Kidney tubule cell (primary cell): ENCODE data around the gene CASK.
"Not testable (repeated sequence)": the region's sequence is repeated elsewhere in the genome, so short reads cannot be mapped to it uniquely, and the experiment has no call there.

Source experiments
- DNase-seq: peaks from one replicate; pipeline ENCODE4 v3.0.0-alpha.2; 2018; ENCODE audit warnings: low spot score

The CASK gene

DNA sequence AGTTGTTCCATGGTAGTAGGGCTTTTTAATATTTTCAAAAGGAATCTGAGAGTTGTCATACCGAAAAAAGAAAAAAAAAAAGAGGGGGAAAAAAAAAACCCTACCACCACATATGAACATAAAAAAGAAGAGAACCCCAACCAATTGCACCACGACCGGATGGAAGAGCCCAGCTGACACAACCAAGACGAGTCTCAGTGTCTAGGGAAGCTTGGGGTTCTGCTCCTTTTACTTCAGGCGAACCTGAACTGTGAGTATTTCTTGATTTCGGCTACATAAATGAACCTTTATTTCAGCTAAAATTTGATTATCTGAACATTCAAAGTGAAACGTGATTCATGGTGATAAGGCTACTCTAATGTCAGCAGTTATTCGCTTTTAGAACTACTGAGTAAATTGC, 234.5 kb downstream of the CASK start, which contains the start of gene GPR34:
GPR34 (plus strand) TSS at position 139 of the 400 bp plus-strand sequence. CDS start 6,661 bp downstream, outside the sequence.
- no peak for DNase-seq

DNA sequence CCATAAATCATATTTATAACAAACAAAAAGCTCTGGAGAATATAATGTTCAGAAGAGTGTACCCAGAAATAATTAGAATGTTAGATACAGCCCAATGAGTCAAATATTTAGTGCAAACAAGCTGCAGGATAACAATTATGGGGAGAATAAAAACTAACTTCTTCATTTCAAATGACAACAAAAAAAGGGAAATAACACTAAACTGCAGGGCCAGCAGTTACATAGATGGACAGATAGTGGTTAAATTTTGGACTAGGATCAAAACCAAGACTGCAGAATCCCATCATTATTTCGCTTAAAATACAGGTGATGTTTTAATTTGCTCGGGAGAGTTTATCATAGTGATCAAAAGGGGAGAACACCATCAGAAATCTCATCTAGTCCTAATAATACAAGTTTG, 235.2 kb downstream of the CASK start:
- no peak for DNase-seq

DNA sequence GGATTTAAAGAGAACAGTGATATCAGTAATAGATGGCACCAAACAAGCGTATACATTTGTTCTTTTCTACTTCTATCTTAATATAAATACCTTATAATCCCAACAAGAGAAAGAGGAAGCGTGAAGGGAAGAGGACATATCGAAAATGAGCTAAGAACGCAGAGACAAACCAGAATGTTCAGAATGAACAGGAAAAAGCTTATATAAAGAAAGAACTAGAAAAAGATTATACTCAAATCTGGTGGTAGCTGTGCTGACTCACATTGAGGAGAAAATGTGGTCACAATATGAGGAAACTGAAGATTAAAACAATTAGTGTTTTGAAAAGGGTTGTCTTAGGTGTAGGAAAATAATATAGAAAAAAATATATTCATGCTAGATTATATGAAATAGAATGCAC, 236.6 kb downstream of the CASK start:
- DNase-seq, result no peak

DNA sequence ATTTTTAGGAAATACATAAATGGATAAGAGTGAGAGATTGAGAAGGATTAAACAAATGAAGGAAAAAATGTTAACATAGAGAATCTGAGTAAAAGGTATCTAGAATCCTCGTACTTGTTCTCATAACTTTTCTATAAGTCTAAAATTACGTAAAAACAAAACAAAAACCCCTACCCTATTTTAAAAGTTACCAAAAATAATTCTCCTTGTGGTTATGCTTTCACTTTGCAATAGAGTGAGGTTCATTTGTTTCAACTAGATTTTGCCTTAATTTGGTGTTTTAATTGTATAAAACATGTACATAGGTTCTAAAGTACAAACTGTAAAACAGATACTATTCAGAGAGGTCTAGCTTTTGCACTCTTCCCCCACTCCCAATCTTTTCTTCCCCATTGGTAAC, 238.4 kb downstream of the CASK start:
- DNase-seq, result no peak

DNA sequence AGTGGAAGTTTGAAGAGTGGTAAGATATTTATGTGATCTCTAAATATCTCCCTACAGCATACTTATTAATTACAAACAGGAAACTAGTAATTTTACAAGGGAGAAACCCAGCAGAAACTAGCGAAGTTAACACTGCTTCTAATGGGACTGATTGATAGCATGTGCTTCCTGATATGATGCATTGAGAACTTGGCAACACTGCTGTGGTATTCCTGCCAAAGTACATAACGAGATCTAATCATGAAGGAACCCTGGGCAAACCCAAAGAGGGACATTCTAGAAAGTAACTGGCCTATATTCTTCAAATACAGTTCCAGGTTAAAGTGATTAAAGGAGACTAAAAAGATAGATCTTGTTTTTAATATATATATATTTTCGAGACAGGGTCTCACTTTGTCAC, 239.2 kb downstream of the CASK start:
- no peak for DNase-seq

DNA sequence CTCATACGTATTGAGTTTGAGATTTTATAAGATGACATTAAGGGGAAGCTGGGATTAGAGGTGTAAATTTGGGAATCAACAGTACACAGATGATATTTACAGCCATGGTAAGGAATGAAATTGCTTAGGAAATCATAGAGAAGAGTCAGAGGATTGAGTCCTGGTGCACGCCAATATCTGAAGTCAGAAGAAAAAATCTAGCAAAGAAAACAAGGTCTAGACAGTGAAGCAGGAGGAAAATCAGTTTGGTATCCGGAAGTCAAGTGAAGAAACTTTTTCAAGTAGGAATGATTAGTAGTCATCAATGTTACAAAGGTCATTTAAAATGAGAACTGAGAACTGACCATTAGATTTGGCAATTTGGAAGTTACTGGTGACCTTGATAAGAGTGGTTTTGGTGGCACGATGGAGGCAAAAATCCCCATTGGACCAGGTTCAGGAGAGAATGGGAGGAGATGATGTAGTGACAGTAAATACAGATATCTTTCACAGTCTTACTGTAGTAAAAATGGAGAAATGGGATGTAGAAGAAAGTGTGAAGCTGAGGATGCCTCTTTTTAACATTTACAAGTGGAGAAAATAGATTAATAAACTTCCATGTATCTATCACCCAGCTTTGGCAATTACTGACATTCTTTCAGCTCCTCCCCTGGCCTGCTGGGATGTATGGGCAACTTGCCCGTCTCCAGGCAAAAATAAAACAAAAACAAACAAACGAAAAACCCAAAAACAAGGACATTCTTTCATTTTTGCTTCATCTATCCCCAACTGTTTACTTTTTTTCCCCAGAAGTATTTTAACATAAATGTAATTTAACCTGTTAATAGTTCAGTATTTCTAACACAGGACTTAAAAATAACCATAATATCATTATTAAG, 245.9 kb downstream of the CASK start:
- no peak for DNase-seq

DNA sequence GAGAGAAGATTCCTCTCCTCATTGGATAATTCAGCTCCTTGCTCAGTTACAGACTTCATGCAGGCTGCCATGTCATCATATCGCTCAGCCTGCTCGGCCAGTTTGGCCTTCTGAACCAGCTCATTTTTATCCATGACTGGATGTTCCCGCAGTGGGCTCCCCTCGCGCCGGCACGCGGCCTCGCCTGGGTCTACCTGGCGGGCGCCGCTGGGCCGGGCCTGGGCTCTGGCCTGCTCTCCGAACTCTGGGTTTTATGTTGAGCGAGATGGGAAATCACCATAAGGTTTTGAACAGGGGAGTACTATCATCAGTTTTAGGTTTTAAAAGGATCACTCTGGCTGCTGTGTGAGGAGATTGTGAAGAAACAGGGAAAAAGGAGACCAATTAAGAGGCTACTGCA, 247.0 kb downstream of the CASK start:
- DNase-seq, result not testable (repeated sequence)

DNA sequence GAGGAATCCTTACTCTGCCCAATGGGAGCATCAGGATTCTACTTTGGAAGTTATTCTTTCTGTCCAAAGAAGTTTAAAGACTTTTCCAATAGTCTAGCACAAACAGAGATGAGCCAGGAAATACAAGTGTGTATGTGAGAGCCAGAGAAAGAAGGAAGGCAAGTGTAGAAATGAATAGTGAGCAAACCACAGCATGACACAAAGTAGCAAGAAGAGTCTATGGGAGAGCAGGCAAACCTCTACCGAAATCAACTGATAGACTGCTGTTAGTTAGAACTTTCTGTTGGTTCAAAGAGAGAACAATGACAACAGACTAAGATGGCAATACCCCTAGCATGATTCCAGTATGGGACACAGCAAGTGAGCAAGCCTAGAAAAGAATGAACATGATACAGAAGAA, 250.7 kb downstream of the CASK start:
- DNase-seq, result no peak

DNA sequence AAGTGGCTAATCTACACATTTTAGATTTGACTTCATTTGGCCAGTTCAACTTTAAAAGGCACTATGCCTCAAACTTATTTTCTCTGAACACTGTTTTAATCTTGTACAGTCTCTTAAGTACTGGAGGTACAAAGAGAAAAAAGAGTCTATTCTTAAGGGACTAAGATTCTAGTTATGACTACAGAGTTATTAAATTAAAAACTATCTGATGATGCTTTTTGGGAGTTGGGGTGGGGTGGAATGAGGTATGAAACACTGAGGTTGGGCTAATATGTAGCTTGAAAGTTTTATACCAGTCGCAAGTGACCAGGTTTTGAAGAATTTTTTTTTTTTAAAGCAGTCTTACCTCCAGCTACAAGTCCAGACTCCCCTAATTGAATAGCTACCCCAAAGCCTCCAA, 252.3 kb downstream of the CASK start:
- DNase-seq, result no peak

DNA sequence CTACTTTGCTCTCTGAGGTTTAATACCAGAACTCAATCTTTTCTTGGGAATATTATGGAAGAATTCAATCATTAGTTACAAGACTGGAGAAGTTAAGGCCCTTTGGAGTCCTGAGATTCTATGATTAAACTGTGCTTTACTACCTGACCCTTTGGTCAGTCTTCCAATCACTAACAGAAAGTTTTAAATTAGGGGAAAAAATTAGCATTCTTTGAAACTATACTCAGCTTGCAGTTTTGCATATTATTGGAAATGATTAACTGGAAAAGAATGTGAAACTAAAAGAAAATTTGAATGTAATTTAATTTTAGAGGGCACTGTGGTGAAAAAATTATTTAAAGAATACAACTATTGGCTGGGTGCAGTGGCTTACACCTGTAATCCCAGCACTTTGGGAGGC, 253.2 kb downstream of the CASK start:
- DNase-seq, result peak; percentile 26

DNA sequence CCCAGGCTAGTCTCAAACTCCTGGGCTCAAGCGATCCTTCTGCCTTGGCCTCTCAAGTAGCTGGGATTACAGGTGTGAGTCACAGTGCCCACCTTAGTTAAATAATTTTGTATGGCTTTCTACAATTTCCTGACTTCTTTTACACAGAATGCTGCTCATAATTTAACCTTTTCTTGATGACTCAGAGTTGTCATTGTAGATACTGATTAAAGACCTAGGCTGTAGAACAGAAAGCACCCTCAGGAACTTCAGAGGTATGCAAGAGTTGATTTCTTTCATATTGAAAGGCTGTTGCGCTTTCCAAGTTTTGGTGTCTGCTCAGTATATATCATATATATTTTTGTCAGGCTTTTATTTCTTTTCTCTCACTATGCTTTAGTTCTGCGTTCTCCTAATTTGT, 255.7 kb downstream of the CASK start:
- peak; percentile 28 for DNase-seq

DNA sequence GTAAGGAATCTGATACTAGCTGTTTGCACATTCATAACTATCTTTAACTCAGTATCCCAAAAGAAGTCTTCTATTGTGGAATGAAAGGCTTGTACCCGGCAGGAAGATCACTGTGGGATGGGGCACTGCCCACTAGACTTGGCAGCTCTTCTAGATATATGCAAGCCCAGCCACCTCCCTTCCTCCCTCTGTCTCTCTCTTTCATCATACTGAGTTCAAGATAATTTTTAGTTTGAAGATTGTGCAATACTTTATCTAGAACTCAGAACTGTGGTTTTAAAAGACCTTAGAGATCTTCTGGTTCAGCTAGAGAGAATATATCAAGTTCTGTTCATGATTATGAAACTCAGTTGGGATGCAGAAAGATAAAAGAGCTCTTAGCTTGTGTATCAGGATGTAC, 257.1 kb downstream of the CASK start:
- no peak for DNase-seq

DNA sequence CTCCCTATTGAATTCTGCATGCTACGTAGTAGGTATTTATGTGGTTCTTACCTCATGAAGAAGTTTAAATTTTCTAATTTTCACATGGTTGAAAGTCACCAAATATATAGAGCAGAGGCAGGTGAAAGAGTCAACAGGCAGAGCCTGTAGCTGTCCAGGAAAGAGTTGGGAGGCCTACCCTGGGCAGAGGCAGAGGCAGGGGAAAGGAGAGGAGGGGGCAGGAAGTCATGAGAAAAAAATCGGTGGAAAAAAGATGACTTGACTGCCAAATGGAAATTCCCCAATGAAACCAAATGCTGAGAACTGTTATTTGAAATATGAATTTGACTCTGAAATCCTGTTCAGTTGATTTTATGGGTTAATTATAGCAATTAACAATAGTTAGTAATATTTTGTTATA, 257.7 kb downstream of the CASK start:
- no peak for DNase-seq

DNA sequence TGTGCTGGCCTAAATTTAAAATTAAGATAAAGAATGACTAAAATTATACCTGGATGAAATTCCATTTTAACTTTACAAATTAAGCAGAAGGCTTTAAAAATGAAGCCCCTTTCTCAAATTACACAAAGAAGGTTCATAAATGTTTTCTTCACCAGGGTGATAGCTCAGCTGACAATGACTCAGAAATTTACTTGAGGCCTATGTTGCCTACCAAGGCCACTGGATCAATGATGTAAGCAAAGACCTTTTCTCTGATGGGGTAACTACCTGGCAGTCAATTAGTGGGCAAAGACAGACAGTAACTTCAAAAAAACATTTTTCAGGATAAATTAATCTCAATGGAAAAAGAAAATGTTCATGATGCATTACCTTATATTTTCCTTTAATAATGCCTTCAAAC, 258.4 kb downstream of the CASK start:
- DNase-seq, result peak; percentile 62

DNA sequence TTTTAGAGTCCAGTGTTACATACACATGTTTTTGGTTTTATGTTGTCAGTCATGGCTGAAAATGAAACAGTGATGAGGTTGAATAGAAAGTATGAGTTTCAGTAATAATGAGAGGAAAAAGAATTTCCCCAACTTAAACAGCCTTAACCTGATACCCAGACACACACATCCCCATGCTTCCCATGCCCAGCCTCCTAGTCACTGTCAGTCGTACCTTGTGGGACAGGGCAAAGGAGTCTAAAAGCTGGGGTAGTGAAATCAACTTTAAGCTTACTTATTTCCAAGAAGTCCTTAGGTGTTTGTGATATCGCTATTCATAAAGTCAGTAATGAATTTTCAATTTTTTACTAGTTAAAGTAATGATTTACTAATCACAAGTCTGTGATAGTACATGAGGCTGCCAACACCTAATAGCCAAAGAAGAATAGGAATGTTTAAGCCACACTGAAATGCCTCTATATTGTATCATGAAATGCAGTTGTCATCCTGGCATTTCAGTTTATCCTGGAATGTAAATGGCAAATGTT, 258.9 kb downstream of the CASK start:
- DNase-seq, result peak; percentile 64

DNA sequence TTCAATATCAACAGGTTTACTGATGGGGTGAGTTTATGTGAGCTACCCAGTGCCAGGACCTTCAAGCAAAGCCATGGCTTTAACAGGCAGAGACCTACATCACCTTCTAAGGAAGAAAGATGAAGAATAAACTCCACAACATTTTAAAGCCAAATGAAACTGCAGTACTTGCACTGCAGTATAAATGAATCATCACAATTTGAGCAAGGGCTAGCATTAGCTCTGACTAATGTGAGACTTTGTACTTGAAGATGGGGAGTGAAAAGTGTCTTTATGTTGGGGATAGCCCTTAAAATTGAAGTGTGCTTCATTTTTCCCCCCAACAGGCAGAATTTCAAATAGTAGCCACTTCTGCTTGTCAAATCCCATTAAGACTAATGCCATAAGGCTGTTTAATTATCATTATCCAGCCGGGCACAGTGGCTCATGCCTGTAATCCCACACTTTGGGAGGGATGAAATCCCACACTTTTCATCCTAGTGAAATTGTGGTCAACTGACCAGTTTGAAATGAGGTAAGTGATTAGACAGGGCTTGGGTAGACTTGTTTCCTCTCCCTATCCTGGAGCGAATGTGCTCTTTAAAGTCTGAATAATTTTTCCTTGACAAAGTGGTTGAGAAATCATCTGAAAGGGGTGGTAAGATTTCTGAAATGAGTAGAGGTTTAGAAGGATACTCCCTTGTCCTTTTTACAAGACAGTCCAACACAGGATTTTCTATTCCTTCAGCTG, 261.8 kb downstream of the CASK start:
- peak; percentile 30 for DNase-seq

DNA sequence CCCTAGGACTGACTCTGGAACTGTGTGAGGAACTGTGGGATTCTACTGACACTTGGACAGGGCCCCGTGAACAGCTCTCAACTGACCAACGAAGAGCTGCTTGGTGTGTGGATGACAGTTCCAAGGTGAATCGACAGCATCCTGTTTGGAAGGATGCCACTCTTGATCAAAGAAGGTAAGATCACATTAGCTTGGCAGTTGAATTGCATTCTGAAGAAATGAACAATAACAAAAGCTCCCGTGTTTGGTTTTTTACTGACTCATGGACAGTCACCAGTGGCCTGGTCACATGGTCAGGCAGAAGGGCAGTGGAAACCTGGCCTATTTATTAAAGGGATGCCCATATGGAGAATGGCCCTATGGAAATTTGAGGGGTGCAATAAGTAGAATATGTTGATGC, 267.7 kb downstream of the CASK start:
- peak; percentile 67 for DNase-seq

DNA sequence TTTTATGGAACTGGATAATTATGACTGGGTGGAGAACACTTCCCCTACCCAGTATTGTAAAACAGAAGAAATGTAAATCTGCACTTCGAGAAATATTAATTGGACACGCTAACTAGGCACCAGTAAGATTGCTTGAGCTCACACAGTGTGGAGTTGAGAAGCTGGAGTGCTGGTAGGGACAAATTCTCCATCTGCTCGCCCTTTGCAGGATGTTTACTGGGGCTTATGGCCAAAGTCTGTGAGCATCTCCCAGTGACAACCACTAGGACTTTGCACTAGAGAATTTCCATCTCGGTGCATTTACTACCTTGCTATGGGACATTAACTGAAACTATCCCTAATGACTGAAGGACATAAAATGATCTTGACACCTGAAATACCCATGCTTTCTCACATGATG, 268.3 kb downstream of the CASK start:
- DNase-seq, result no peak

DNA sequence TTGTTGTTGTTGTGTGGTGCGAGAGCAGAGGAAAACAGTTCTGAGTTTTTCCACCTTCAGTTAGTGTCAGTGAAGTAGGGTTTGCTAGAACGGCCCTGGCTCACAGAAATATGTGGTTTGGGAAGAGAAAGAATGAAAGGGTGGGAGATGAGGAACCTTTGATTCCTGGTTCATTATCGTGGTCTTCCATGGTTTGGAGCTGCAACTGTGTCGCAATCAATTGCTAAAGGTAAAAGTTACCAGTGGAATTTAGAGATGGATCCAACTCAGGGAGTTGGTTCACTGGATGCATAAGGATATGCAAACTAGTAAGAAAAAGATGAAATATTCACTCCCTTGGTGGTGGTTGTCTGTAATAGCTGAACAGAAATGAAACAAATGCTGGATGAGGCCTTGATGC, 270.2 kb downstream of the CASK start:
- no peak for DNase-seq

DNA sequence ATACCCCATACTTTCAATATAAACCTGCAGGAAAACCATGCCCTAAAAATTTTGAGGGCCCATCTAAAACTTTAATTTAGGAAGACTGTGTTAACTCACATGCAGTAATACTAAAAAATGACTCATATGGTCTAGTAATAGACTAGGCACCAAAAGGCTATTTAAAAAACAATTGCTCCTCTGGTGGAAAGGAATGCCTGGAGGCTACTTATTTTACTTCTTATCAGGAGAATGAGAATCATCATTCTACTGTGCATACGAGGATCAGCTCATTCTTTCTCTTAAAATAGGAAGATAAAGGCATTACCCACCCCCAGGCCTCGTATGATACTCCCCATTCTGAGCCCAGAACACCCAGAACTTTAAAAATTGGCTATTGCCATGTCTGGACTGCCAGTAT, 277.2 kb downstream of the CASK start:
- DNase-seq, result not testable (repeated sequence)

DNA sequence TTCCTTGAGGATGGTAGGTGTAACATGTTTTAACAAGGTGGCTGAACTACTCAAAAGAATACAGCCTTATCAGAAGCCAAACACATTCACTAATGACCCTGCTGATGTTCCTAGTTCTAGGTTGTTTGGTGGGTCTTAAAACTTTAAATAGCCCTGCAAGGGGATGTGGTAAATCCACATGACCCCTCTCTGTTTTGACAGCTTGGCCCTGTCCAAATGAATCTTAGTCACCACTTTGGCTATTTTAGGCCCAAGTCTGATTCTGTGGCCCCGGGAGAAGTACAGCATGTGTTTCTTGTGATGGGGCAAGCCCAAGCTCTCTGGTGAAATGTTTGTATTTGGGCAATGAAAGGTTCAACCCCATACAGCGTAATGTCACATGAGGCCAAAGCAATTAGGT, 289.1 kb downstream of the CASK start:
- DNase-seq, result no peak

DNA sequence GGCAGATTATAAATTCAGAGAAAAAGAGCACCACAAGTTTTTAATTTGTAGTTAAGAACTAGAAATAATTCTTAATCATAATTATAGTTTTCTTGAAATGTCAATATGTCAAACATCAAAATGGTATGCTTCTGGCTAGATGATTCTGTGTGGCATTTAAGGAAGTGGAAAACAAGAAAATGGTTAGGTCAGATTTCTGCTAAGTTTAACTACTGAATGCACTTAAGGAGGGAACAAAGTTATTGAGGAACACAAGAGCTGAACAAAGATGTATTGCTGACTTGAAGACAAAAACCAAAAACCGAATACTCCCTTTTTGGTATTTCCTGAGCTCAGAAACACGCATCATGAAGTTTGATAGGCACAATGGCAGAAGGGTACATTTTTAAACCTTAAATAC, 293.3 kb downstream of the CASK start:
- no peak for DNase-seq

DNA sequence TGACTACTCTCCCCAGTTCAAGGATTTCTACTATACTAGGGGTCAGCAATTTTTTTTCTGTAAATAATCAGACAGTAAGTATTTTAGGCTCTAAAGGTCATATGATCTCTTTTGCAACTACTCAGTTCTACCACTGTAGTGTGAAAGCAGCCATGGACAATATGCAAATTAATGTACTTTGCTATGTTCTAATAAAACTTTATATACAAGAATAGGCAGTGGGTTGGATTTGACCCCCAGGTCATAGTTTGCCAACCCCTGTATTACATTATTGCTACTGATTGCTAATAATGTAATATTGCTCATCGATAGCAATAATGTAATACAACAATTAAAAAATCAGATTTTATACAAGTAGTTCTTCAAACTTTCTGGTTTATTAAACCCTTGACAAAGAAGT, 293.8 kb downstream of the CASK start:
- DNase-seq, result no peak
